OCI-M2 (cell line): ENCODE data around the gene STRA8.

Source experiments
- DNase-seq: peaks from one replicate; lab custom pipeline; 2025; ENCODE audit not compliant: unreplicated experiment; lab: John Stamatoyannopoulos, UW

The STRA8 gene, protein sequence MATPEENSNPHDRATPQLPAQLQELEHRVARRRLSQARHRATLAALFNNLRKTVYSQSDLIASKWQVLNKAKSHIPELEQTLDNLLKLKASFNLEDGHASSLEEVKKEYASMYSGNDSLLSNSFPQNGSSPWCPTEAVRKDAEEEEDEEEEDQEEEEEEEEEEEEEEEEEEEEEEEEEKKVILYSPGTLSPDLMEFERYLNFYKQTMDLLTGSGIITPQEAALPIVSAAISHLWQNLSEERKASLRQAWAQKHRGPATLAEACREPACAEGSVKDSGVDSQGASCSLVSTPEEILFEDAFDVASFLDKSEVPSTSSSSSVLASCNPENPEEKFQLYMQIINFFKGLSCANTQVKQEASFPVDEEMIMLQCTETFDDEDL

DNA sequence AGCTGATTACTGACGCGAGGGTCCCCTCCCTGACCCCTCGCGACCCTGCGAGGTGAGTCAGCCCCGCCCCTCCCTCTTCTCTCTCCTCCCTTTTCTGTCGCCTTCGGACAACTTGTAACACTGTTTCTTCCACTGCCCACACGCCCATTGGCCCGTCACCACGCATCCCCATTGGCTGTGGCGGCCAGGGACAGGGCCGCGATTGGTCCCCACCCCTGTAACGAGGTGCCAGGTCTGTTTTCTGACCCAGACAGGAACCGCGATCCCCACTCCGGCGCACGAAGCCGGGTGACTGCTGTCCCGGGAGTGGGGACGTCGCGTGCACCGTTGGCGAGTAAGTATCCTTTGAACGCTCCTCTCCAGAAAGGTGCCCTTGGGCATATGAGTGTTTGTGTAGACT, at the start of gene STRA8:
Gene STRA8 (plus strand): TSS at position 269 of the 400 bp plus-strand sequence. CDS start 6,687 bp downstream, outside the sequence.
- no peak for DNase-seq

DNA sequence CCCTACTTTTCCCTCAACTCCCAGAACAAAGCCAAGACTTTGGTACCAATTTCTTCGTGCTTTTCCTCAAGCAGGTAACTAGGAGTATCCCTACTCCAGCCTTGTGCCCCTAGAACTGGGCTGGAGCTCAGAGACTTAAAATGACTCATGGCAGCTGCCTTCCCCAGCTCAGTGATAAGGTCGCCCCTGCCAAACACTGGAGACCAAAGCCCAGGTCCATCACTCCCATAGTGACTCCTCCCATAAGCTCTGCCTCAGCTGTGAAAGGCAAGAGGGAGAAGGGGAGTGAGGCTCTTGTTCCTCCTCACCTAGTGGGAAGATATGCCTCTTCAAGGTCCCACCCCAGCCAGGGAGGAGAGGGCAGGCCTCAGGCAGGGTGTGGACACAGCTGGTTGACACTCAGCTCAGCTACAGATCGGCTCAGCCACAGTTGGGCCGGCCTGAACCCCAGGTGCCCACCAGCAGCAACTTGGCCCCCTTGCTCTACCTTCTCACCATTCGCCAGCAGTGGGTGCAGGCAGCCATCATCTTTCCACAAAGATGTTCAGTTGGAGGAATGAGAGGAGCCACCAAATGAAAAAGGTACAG, 49.3 kb upstream of the STRA8 start:
- no peak for DNase-seq

DNA sequence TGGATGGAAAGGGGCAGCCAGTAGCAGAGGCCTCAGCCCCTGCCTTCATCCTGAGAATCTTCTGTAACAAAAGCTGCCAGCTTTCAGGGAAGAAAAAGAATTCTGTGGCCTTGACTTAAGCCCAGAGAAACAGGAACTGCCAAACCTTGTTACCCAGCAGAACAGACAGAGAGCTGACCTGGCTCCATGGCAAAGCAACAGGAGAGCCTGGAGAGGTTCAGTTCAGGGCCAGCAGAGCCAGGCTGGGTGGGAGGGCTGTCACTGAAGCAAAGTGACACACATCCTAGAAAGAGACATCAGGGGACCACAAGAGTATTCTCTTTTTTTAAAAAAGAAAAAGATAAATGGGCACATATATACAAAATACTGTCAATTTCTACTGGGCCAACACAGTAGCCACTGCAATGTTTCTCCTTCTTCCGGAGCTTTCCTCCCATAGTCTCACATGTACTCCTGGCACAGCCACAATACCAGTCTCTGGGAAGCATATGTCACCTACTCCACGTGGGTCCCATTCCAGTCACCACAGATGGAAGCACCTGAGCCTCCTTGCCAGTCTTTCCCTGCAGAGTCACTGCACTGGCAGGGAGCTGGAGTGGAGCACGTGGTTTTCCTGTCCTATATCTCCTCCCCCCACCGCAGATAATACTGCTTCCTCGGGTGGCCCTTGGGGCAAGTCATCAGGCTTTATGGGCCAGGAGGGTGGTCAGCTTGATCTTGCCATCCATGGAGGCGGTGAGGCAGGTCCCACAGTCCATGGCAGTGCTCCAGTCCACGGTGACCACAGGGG, 48.0 kb upstream of the STRA8 start:
- no peak for DNase-seq

DNA sequence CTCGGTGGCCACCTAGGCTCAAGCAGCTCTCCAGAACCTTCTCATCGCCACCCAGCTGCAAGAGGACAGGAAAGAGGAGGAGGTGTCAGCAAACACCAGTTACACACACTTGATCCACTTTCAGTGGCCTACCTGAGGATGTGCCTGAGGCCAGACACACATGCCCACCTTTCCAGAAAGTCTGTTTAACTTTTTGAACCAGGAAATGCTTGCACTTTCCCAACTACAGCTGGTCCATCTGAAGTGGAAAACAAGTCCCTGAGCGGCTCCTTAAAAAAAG, 47.4 kb upstream of the STRA8 start:
- no peak for DNase-seq

DNA sequence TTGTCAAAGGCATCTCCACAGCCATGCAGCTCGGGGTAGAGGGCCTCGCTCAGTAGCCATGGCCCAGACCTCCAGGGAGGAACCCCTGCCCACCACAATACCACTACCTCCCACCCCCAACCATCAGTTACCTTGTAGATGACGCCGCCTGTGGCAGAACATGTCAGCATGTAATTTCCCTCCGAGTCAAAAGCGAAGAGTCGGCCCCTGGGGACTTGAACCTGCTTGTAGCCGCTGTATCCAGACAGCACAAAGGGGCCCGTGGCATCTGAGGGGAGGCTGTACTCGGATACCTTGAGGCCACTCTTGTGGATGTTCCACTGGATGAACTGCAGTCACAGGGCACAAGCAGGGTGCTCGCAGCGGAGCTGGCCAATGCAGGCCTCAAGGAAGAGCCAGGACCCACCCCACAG, 46.8 kb upstream of the STRA8 start:
- no peak for DNase-seq

DNA sequence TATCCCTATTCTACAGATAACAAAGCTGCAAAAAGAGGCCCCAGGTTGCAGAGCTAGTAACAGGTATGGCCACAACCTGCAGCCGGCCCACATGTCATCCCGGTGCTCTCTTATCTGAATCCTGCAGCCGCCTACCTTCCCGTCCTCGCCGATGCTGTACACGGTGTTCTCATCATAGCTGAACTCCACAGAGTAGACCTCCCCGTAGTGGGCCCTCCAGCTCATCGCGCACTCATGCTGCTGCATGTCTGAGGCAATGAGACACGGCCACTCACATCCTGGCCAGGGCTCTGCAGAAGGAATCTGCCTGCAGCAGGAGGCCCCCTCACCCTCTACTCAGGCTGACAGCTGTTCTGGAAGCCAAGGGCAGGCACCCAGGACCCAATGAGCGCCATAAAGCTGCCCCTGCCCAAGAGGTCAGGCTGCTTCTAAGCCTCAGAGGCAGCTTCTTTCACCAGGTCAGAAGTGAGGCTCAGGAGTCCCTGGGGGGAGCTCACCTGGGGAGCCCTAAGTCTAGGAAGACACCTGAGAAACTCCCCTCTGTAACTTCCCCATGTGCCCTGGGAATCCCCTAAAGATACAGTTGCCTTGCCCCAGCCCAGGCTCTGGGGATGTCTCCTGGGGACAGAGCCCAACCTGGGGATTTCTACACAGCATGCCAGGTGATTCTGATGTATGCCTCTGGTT, 45.2 kb upstream of the STRA8 start:
- no peak for DNase-seq

DNA sequence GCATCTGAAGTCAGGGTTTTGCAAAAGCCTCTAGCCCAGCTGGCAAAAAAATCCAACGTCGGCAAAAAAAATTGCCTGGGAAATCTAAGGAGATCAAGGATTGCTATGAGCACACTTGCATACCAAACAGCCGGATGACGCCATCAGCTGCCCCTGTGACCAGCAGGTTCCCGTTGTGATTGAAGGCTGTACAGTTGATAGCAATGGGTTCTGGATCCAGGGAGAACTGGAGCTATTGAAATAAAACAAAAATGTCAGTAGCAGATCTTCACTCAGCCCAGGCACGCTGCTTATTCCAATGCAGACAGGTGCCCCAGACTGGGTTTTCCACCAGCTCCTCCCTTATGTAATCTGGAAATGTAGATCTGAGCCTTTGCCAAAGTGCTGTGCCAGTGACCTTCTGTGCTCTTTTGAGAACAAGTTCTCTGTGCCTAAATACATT, 44.4 kb upstream of the STRA8 start:
- DNase-seq, result no peak

DNA sequence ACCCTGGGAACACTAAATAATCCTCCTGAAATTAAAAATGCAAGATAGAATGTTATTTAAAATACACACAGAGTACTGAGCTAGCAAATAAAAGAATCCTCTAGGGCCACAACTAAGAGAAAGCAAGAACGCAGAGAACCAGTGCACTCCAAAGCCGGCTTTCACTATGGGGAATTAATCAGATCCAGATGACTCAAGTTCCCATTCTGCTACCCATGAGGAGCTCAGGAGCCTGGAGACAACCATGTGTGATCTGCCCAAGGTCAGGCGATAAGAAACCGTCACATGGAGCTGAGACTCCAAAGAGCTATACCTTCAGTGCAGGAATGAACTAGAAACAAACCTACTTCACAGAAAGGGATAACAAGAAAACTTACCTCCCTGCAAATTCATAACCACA, 43.7 kb upstream of the STRA8 start:
- DNase-seq, result no peak

DNA sequence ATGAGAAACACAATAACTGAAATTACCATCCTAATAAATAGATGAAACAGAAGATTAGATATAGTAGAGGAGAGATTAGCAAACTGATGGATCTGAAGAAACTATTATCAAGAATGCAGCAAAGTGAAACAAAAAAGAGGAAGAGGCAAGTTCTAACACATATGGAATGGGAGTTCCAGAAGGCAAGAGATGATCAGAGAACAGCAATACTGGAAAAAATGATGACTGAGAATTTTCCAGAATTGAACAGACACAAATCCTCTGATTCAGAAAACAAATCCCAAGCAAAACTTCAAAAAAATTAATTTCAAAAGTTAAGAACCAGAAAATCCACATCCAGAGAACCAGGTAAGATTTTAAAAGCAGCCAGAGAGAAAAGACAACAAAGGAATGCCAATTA, 42.9 kb upstream of the STRA8 start:
- DNase-seq, result no peak

DNA sequence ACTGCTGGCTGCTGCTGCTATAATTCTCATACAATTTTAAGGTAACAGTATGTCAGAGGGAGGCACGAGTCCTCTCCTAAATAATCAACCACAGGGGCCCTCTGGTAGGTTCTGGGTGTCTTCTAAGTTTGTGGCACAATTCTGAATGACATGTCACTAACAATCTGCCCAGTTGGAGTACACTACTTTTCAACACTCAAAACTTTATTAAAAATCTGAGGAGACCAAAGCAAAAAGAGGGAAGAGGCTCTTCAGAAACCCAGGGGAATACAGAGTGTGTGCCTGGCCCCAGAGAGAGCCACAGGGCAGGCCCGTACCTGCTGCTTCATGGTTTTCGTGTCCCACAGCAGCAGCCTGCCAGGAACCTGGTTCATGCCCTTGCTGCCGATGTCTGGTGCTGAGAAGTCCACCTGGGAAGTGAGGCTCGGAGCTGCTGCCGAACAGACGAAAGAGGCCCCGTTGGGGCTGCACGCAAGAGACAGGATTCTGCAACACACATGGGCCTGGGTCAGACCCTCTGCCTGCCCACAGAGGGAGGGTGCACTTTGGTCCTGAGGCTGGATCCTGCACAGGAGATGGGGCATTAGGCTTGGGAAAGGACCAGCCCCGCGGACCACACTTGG, 40.6 kb upstream of the STRA8 start:
- no peak for DNase-seq

DNA sequence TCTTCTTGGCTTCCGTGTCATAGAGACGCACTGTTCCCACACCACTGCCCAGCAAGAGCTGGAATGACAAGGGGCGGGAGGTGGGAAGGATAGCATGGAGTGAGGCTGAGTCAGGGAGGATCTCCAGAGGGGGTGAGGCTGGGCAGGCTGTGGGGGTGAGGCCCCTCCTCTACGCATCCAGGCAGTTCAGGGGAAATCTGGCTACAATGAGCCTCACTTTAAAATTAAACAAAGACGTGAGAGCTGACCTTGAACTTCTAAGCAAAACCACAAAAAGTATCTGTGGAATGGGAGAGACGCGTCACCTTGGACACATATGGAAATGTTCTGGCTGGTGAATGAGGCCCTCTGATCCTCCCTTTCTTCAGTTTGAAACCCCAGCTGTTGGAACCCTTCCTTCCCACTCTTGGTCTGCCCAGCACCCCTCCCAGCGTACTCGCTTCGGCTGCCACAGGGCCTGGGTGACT, 40.0 kb upstream of the STRA8 start:
- DNase-seq, result no peak

DNA sequence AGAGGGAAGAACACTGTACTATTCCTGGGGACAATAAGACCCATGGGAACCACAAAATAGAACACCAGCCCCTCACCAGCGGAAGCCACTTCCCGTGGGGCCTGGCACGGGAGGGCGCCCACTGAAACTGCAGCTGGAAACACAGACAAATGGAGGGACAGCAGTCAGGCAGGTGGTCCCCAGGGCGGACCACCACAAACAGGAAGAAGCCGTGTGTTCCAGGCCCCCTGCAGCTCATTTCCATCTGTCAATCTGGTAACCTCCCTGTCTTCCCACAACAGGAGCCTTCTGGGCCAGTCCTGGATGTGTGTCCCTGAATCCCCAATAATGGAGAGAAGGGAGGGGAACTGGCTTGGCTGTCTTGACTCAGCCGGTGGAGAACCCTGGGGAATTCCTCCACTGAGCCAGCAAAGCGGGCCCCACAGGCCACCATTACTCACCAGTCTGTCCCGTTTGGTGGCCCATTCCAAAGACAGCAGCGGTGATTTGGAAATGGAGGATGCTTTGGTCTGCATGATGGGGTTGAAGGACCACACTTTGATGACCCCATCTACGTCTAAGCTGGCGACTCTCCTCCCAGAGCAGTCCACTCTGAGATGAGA, 39.0 kb upstream of the STRA8 start:
- no peak for DNase-seq

DNA sequence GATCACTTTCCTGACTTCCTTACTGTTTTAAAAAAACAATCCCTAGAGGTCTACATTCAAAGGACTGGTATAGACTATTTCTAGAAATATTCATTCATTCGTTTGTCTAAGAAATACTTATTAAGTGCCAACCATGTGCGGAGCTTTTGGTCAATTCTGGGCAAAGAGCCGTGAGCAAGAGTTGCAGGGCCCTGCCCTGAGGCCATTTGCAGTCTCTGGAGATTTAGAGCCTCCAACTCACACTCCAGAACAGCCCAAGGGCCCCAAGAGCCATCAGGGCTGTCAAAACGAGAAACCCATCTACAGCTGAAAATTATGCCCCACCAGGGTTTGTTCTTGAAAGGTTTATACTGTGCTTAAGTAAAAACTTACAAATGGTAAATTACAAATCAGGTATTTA, 38.5 kb upstream of the STRA8 start:
- no peak for DNase-seq

DNA sequence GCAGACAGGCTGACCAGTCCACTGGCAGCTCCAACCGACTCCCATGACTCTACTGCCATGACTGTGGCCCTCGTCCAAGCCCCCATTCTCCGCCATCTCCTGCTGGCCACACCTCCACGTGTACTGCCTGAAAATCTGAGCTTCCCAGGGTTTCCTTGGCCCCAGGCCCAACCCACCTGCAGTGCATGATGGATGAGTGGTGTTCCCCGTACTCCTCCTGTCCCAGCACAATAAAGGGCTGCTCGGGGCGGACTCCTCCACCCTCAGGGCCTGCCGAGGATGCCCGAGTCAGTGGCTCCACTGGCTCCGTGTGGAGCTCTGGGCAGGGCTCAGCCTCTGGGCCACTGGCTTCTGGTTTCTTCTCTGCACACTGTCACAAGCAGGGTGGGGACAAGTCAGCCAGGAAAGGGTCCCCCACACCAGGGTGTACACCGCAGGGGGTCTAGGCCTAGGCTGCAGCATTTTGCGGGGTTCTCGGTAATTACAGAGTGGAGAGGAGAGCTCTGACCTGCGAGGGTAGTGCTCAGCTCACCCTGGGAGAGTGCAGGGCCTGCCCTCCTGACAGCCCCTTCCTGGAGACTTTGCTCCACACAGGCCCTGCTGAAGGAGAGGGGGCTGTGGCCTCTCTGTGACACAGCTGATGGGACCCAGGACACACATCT, 37.5 kb upstream of the STRA8 start:
- no peak for DNase-seq

DNA sequence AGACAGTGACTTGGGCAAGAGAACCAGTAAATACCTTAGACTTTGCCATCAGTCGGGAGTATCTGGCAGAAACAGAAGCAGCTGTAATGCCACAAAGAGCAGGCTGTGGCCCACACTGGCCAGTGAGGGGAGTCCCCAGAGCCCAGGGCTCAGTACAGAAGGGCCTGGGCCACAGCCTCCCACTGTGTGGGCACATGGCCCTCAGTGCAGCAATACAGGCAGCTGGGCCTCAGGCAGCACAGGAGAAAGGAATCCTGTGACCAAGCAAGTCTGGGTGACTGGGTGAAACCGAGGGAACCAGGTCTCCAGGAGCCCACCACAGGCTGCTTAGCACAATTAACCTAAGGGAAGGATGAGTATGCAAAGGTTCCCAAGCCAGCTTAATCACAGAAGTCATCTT, 36.3 kb upstream of the STRA8 start:
- DNase-seq, result no peak

DNA sequence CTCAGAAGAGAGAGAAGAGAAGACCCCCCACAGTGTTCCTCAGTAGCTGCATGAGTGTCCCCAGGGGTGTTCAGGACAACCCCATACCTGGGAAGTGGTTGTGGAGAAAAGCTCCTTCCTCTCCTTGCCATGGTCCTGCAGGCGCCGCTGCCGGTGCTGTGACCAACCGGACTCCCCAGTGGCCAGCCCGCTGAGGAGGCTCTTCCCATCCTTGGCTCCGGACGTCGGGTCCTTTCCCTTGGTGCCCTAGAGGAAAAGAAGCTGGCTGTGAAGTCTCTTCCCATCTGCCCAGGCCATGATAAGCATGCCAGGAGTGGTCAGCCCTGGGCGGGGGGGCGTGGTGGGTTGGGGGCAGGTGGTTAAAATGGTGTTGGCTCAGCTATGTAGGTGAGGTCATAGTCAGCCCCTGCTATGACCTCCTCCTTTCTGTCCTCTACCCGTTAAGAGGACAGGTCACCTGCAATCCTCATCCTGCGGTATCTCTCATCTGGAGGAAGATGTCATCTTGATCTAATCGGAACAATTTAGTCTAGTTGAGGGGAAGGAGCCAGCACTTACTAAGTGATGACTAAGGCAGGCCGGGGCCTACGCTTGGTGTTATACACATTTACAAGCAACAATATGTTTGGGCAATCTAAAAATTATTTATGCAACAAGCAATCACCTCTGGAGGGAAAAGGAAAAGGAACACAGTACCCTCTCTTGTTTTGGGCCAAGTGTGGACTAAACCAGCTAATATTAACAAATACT, 35.6 kb upstream of the STRA8 start:
- DNase-seq, result no peak

DNA sequence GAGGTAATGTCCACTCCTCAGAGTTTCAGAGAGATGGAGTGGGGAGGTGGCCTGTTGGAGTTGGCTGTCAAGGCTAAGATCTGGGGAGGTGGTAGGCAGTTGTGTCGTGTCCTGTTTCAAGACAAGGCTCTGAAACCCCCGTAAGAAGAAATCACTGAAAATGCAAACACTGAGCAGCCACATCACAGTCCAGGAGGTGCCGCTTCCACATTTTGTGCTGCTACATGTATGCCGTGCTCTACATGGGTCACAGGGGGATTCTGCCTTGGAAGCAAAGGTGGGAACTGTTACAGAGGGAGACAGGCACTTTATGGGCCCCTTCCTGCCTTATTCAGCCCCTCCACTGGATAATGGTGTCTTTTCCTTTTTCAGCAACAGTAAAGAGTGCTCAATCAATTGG, 34.2 kb upstream of the STRA8 start:
- DNase-seq, result no peak

DNA sequence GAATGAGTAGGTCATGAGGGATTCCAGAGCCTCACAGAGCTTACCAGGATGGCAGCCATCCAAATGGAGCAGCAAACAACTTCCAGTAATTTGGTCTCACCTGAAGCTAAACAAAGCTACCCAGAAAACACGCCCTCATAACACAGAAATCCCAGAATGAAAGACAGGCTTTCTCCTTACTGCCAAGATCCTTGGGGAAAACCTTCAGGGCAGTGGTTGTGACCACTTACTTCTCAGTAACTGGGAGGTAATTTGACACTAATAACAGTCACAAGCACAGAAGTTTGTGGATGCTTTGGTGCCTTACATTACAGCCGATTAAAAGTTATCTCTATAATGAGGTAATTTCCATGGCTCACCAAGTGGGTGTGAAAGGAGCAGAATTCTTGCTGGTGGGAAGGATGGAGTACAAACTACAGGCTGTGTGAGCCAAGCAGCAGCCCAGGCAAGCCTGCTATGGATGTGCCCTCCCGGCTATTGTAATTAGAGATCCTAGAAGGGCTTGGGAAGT, 32.8 kb upstream of the STRA8 start:
- no peak for DNase-seq

DNA sequence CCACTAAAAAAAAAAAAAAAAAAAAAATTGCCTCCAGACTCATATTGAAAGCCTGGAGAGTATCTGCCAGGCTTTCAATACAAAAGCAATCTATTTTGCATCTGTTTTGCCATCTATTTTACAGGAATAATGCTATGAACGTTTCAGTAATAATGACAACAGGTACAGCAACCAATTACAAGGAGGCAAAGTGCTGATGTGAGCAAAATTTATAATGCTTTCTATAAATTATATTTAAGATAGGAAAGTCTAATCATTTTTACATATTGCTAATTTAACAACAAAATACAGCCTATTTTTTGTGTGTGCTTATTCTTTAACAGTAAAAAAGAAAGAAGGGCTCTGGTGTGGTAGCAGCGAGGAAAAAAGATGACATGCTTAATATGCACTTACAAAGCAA, 32.3 kb upstream of the STRA8 start:
- no peak for DNase-seq
